ENCODE data around the gene AKR1C1. TPM values are rescaled to one million over a fixed set of nuclear protein-coding genes. Genes with fewer than 3 reads are reported as not detected.

The AKR1C1 gene
- total RNA-seq, 2 donors from 2014 or later = 35.5 to 61.5 TPM

Other genes starting within 250 kb of the AKR1C1 start
- gene AKR1E2, start 137.2 kb upstream of the AKR1C1 start, total RNA-seq = 10 to 100 TPM; 11.4 to 12.0 TPM
- 10 to 100 TPM; 27.1 to 42.7 TPM for gene AKR1C2, start 40.4 kb downstream of the AKR1C1 start, total RNA-seq
- 10 to 100 TPM; 21.0 to 29.6 TPM for gene AKR1C3, start 131.0 kb downstream of the AKR1C1 start, total RNA-seq
- not detected for gene AKR1C8, start 221.7 kb downstream of the AKR1C1 start, total RNA-seq
- gene AKR1C4, start 233.4 kb downstream of the AKR1C1 start, total RNA-seq = not detected

Measured in posterior vena cava (tissue), 2 donors.